Measurements from ENCODE around the gene THSD7B. TPM values are rescaled to one million over a fixed set of nuclear protein-coding genes. Genes with fewer than 3 reads are reported as not detected.

The THSD7B gene
- total and polyA plus RNA-seq, 2 experiments from 2014 or later, result not detected

DNA sequence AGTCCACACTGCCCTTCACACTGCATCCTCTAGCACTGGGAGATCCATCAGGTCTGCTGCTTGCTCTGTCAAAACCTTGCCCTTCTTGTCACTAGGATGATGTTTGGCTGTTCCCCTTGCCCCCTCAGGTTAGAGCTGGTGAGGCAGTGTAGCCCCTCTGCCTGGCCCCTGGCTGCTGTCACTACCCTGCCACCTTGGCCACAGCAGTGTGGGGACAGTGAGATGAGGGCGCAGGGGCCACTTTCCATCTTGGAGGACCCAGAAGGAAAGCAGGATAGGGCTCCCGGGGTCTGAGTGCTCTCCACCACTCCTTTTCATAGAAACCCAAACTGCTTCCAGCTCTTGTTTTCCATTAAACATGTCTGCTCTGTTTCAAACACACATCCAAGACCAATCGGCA, 19.9 kb downstream of the THSD7B start:
- H3K27ac ChIP-seq, result no peak overlapping the region
- no peak for DNase-seq (ENCODE audit: low read depth in 1 of 2, low spot score in 1 of 2)
- no peaks in the 10 kb centered on the region for H3K36me3 ChIP-seq
- no peaks in the 10 kb centered on the region for H3K9me3 ChIP-seq (ENCODE audit: low read depth)
- no peak for TF ChIP-seq CTCF (IDR thresholded peaks at IDR 0.05; ENCODE audit: low read depth, low read length)
- no peaks in the 10 kb centered on the region for H3K4me1 ChIP-seq (ENCODE audit: low read depth)
- H3K4me3 ChIP-seq, result no peak overlapping the region
- no peaks in the 10 kb centered on the region for H3K27me3 ChIP-seq

DNA sequence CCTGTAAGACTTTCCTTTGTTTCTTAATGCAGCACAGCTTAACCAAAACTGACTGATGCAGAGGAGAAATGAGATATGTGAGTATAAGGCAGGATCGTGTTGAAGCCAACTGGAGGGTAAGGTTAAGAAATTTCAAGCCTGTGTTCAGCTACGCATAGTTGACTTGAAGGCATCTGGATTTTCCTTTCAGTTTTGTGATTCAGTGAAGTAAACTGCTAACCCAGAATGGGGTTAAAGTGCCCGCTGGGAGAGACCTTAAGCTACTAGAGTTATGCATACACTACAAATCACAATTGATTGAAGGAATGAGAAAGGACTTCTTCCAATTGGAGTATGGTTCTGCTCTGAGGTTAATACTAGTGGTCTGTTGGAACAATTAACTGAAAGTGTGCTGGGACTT, 22.6 kb downstream of the THSD7B start:
- Histone ChIP-seq H3K4me1 (ENCODE audit: low read depth) (no peaks in the 10 kb centered on the region), H3K36me3 (no peaks in the 10 kb centered on the region), H3K27me3 (no peaks in the 10 kb centered on the region), H3K27ac (no peak overlapping the region), H3K4me3 (no peak overlapping the region), H3K9me3 (ENCODE audit: low read depth) (no peaks in the 10 kb centered on the region)
- TF ChIP-seq CTCF (IDR thresholded peaks at IDR 0.05; ENCODE audit: low read depth, low read length), result no peak
- DNase-seq (ENCODE audit: low read depth in 1 of 2, low spot score in 1 of 2), result no peak

GRCh38 chr2:136796339-136796738, 31.0 kb downstream of the THSD7B start:
- TF ChIP-seq CTCF (IDR thresholded peaks at IDR 0.05; ENCODE audit: low read depth, low read length), result no peak
- Histone ChIP-seq H3K27ac (no peak overlapping the region), H3K9me3 (ENCODE audit: low read depth) (no peaks in the 10 kb centered on the region), H3K36me3 (no peaks in the 10 kb centered on the region), H3K4me3 (no peak overlapping the region), H3K27me3 (peaks cover 3% of the 10 kb centered on the region), H3K4me1 (ENCODE audit: low read depth) (no peaks in the 10 kb centered on the region)
- no peak for DNase-seq (ENCODE audit: low read depth in 1 of 2, low spot score in 1 of 2)

DNA sequence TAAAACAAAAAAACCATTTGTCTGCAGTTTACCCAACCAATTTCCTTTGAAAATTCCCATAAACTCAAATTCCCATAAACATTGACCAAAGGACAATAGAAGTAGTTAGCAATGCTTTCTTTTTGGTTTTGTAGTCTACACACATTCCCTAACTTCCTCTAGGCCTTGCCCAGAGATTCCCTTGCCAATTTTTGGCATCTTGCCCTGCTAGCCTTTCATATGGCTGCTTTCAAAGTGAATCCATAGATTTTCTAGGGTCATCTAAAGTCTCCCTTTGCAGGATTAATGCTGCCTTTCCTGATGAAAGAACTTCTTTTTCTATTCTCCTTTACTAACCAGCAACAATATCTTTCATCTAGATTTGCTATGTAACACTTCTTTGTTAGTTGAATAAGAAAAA, 33.4 kb downstream of the THSD7B start:
- no peaks in the 10 kb centered on the region for H3K4me1 ChIP-seq (ENCODE audit: low read depth)
- no peak overlapping the region for H3K4me3 ChIP-seq
- H3K36me3 ChIP-seq, result no peaks in the 10 kb centered on the region
- no peaks in the 10 kb centered on the region for H3K27me3 ChIP-seq
- no peak overlapping the region for H3K27ac ChIP-seq
- no peaks in the 10 kb centered on the region for H3K9me3 ChIP-seq (ENCODE audit: low read depth)
- DNase-seq (ENCODE audit: low read depth in 1 of 2, low spot score in 1 of 2), result no peak
- TF ChIP-seq CTCF (IDR thresholded peaks at IDR 0.05; ENCODE audit: low read depth, low read length), result no peak

DNA sequence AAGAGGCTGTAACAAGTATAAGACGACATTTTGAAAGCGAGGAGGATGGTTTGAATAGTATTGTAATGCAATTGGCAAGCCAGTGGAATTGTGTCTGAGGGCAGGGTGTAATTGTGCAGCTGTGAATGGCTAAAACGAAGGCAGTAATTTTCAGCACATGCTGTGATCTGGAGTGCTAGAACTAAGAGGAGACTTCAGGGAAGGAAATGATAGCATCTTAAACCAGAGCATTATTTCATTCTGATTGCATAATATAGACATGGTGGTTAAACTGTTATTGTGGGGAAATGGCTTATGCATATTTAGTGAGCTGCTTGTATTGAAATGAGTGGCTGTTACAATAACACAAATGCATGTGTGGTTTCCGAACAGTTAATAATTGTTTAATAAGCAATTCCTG, 36.3 kb downstream of the THSD7B start:
- Histone ChIP-seq H3K4me1 (ENCODE audit: low read depth) (no peaks in the 10 kb centered on the region), H3K27me3 (no peaks in the 10 kb centered on the region), H3K9me3 (ENCODE audit: low read depth) (no peaks in the 10 kb centered on the region), H3K36me3 (no peaks in the 10 kb centered on the region), H3K27ac (no peak overlapping the region), H3K4me3 (no peak overlapping the region)
- no peak for DNase-seq (ENCODE audit: low read depth in 1 of 2, low spot score in 1 of 2)
- TF ChIP-seq CTCF (IDR thresholded peaks at IDR 0.05; ENCODE audit: low read depth, low read length), result no peak

GRCh38 chr2:136809998-136810397, 44.7 kb downstream of the THSD7B start:
- DNase-seq (ENCODE audit: low read depth in 1 of 2, low spot score in 1 of 2), result no peak
- Histone ChIP-seq H3K4me3 (no peak overlapping the region), H3K27ac (no peak overlapping the region), H3K36me3 (no peaks in the 10 kb centered on the region), H3K4me1 (ENCODE audit: low read depth) (no peaks in the 10 kb centered on the region), H3K27me3 (no peaks in the 10 kb centered on the region), H3K9me3 (ENCODE audit: low read depth) (no peaks in the 10 kb centered on the region)
- no peak for TF ChIP-seq CTCF (IDR thresholded peaks at IDR 0.05; ENCODE audit: low read depth, low read length)
